ENCODE results near the gene MED6.

MED6 gene, protein sequence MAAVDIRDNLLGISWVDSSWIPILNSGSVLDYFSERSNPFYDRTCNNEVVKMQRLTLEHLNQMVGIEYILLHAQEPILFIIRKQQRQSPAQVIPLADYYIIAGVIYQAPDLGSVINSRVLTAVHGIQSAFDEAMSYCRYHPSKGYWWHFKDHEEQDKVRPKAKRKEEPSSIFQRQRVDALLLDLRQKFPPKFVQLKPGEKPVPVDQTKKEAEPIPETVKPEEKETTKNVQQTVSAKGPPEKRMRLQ

DNA sequence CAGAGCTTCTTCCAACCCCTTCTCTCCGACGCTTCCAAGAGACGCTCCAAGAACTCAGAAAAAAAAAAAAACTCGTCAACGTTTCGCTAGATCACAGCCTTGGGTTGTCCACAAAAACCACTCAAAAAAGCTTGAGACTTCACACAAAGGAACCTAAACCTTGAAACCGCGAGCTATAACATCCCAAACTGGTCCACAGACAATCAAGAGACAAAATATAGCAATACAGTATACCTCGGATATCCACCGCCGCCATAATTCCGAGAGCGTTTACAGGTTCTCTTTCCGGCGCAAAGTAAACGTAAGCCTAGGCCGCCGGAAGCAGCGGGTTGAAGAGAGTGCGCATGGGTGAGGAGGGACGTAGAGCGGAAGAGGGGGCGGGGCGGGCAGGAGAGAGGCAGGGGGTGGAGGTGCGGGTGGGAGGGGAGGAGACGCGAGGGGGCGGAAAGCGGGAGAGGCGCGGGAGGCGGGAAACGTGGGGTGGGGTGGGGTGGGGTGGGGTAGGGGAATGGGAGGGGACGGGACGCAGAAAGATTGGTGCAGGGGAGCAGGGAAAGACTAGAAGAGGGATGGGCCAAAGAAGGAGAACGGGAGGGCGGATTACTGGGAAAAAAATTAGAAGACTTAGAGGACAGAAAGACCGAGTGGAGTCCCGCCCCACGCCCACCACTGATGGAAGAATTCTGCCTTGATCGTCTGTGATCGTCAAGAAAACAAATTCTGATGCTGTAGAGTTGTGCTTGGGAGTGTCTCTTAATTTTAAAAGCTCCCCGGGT lies at the start of gene MED6:
TSS of gene MED6 (minus strand) at position 274 of the 776 bp plus-strand sequence. CDS start at position 256, 18 bp downstream.
- peak; percentile 78 for DNase-seq (ENCODE audit: low read depth)

DNA sequence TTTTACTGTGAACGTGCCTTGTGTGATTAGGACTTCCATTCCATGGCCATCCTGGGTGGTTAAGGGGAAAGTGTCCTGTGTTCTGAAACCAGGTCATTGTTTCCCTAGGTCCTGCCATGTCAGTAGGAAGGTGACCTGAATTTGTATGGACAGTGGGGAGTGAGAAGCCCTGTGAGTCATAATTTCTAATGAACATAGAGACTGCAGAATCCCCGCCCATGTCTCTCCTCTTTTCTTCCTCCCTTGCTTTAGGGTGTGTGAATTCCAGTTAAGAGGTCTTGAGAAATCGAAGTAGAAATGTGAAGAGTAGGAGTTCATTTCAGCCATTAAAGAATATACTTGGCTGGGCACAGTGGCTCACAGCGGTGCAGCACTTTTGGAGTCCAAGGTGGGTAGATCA lies 49.3 kb upstream of the MED6 start:
- DNase-seq (ENCODE audit: low read depth), result no peak

DNA sequence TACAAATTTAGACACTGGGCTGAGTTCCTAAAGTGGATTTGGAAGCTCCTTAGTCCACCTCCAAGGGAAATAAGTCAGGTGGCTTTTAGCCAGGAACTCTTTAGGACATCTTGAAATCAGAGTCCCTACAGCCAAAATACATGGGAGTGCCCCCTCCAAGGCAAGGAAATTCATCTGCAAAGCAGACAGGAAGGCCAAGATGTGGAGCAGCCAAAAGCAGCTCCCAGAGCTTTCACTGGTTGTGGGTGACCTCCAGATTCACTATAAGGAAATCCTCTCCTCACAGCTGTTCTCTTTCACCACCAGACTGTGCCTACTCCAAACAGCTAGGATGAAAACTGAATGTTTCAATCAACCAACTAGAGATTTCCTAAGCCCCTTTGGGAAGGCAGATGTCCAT lies 47.9 kb upstream of the MED6 start:
- DNase-seq (ENCODE audit: low read depth), result no peak

DNA sequence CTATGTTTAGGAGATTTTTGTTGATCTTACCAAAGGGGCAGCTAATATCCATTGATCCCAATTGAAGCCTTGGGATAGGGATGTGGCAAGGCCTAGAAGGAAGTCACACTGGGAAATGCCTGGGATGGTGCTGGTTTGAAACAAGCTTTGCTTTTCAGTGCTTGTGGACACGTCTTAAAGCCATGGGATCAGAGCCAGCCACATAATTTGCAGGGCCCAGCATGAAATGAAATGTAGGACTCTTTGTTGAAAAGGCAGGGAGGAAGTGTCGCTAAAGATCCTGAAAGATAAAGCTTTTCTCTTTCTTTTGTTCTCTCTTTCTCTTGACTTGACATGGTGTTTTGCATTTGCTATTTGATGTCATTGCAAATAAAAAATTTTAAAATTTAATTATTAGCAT lies 46.2 kb upstream of the MED6 start:
- no peak for DNase-seq (ENCODE audit: low read depth)

DNA sequence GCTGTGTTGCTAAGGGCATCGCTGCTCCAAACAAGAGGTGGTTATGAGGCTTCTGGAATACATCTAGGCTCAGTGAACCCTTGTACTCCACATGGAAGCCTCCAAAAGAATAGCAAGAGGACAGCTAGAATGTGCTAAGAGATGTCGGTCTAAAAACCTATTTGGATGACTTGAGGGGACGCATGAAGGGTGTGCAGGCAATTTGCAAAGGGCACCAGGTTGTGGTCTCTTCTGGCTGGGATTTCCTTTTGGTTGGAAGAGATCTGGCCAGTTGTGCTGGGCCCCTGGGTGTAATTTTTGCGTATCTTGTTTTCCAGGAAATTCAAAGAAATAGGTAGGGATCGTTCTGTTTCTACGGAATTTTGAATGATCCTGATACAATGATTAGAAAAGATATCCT lies 45.4 kb upstream of the MED6 start:
- DNase-seq (ENCODE audit: low read depth), result no peak

DNA sequence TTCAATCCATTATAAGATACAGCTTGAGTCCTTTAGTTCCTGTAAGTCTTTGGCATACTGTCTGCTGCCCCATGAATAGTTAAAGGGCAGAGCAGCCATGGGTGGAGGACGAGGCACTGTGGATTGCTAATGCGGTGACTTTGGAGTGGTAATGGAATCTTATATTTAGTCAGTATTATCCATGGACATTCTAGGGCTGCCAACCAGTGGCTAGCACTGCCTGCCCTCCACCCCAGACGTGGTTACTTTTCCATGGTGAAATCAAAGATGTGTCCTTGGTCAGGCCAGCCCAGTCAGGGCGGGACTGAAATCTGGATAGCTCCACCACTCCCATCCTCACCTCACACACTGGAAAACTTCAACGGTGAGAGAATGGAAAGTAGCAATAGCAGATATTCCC lies 43.5 kb upstream of the MED6 start:
- DNase-seq (ENCODE audit: low read depth), result no peak

DNA sequence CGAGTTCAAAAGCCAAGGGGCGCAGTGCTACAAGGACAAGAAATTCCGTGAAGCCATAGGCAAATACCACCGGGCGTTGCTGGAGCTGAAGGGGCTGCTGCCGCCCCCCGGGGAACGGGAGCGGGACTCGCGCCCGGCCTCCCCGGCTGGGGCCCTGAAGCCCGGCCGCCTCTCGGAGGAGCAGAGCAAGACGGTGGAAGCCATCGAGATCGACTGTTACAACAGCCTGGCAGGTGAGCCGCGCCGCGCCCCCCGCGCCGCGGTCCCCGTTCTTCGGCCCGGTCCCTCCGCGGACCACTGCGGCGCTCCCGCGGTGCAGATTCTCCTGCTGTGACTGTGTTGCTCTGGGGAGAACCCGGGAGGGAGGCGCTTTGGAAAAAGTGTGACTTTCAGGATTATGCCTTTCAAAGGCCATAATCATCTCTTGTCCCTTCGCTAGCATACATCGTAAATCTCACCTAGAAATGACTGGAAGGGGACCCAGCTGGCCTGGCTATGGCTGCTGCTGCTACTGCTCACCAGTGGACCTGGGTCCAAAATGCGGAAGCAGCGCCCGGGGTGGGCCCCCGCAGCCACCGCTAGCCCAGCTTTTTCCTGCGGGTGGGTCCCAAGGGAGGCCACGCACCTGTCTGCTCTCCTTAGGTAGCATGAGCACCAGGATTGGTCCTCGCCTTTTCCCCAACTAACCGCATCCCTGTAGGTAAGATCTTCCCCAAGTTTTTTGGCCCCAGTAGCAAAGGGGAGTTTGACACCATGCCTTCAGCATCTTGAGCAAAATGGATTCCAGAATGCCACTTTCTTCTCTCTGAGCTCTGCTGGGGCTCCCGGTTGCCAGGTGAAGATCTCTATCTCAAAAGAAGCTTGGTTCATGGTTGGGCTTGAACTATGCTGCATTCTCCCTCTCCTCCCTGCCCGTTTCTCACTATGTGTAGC lies 42.1 kb upstream of the MED6 start:
- no peak for DNase-seq (ENCODE audit: low read depth)

- DNase-seq (ENCODE audit: low read depth), result no peak
Measured at GRCh38 chr14:70641548-70642302, 41.3 kb upstream of the MED6 start, which contains the start of gene TTC9. TTC9 (plus strand) TSS chr14:70641916; CDS start chr14:70642130, 214 bp downstream.

GRCh38 chr14:70640938-70641547 lies 40.6 kb upstream of the MED6 start:
- no peak for DNase-seq (ENCODE audit: low read depth)

DNA sequence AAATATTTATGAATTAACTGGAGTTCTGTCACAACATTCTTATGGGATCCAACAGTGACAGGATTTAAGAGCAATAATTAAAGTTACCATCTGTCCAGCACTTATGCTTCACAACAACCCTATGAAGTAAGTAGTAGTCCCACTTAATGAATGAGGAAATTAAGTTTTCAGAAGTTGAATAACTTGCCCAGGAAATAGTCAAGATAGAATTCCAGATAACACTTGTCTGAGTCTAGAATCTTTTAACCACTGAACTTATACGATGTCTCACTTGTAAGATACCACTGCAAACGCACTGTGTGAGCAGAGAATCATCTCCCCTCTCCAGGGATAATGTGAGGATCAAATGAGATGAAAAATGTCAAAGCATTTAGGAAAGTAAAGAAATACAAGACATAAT lies 38.0 kb upstream of the MED6 start:
- DNase-seq (ENCODE audit: low read depth), result no peak

DNA sequence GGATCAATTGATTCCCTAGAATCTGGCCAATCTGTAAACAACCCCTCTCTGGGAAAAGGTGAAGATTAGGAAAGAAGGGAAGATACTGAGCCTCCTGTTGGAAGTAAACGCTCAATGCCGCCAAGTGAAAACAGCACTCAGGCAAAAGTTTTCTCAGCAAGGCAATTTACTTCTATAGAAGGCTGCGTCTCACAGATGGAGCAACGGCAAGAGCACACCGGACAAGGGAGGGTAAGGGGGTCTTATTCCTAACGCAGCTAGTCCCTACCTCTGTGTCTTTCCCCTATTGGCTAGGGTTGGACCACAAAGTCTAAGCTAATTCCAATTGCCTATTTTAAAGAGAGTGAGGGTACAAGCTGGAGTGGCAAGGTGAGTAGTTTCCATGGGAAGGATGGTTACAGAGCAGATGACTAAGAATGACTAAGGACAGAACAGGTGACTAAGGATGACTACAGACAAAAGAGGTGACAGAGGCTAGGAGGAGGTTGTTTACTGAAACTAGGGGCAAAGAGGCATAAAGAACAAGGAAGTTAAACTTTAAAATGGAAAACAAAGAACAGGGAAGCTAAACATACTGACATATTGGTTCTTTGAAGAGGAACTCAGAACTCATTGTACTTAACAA lies 35.6 kb upstream of the MED6 start:
- no peak for DNase-seq (ENCODE audit: low read depth)

GRCh38 chr14:70631948-70632347 lies 31.5 kb upstream of the MED6 start:
- no peak for DNase-seq (ENCODE audit: low read depth)

- no peak for DNase-seq (ENCODE audit: low read depth)
Measured at GRCh38 chr14:70624972-70625371, 24.5 kb upstream of the MED6 start.

- DNase-seq (ENCODE audit: low read depth), result no peak
Measured at GRCh38 chr14:70622111-70622712, 21.8 kb upstream of the MED6 start.

DNA sequence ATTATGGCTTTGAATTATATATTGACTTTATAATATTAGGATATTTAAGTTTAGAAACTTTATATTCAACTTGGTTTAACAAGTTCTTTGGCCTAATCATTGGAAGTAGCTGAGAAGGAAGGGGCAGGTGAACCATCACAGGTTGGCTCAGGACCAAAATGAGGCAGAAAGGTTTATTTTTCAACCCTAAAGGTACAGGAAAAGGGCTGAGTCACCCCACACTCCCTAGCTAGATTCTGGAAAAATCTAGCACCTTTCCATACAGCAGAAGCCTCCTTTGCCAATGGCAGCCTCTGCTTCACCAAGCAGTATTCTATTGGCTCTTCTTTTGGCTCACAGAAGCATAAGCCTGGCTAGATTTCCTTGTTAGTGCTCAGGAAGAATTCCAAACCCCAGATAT lies 19.3 kb upstream of the MED6 start:
- DNase-seq (ENCODE audit: low read depth), result no peak

- no peak for DNase-seq (ENCODE audit: low read depth)
Measured at GRCh38 chr14:70618314-70618713, 17.9 kb upstream of the MED6 start.

DNA sequence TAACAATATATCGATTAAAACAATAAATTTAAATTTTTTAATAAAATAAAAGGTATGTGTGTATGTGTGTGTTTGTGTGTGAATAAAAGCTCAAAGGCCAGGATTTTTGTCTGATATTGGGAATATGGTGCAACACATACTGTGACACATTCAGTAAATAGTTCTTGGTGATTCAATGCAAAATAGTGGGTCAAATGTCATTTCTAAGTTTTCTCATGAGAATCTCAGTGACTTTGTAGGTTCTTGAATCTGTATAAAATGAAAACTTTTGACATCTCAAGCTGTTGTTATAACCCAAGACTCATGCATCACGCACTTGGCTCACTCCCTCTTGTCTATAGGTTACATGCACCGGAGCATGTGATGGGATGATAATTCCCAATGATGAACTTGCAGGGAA lies 16.2 kb upstream of the MED6 start:
- DNase-seq (ENCODE audit: low read depth), result no peak

DNA sequence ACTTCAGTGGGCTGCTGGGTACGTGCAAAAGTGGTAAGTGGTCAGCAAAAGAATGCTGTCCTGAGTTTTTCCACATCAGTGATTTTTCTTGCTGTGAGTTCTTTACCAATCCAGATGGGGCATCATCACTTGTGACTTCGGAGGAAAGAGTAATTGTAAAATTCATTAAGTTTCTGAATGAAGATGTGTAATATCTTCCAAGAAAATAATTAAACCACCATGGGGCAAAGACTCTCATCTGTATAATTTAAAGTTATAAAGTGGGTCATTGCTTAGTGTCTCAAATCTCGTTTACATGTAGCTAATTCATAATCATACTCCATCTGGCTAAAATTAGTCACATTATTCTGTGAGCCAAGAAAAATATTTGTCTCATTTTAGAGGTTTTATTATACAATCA lies 10.8 kb upstream of the MED6 start:
- no peak for DNase-seq (ENCODE audit: low read depth)

- no peak for DNase-seq (ENCODE audit: low read depth)
Measured at GRCh38 chr14:70602254-70602653, 1.8 kb upstream of the MED6 start.

- peak; percentile 1 for DNase-seq (ENCODE audit: low read depth)
Measured at GRCh38 chr14:70601162-70601561, 707 bp upstream of the MED6 start.
